SHP77 treated with DMSO at 0.1 percent for 48 hours (cell line): ENCODE results near the gene KCNIP2.
A peak's percentile ranks its signal among the peaks of the same experiment; 100 is the strongest.

ENCODE experiments used
- DNase-seq: peaks from one replicate; lab custom pipeline; 2025; lab: John Stamatoyannopoulos, UW

KCNIP2 gene

GRCh38 chr10:101851411-101852116 is 8.0 kb upstream of the KCNIP2 start:
- no peak for DNase-seq

DNA sequence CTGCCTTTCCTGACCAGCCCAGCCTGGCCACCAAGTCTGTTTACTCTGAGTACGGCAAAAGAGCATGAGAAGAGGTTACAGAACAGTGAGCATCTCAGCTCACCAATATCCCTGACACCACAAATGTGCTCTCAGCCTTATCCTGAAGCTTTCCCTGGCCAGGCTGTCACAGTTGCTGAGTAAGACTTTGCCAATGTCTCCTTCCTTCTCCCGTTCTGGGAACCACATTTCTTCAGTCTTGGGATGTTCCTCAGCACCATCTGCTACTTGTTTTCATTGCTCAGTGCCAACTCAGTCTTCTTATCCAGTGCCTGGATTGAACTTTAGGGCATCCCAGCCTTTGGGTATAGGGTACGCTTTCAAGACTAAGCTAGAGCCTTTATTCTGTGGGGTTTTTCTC is 7.1 kb upstream of the KCNIP2 start:
- no peak for DNase-seq

GRCh38 chr10:101848894-101849351 is 5.3 kb upstream of the KCNIP2 start:
- DNase-seq: no peak

- DNase-seq: no peak
Observed at GRCh38 chr10:101848408-101848807, 4.8 kb upstream of the KCNIP2 start.

DNA sequence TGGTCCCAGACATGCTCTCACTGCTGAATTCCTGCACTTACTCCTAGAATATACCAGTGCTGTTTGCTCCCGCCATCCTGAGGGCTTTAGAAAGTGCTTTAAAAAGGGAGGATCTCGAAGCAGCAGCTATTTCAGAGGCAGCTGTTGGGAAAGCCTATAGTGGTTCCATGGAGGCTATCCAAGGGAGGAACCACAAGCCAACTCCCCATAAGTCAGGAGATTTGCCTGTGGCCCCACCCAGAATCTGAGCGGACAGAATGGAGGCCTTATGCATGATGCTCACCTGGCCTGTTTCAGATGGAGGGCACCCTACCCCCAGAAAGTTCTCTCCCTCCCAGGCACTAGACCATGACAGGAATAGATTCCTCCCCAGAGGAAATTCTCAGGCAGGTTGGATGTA is 2.3 kb upstream of the KCNIP2 start:
- DNase-seq: no peak

DNA sequence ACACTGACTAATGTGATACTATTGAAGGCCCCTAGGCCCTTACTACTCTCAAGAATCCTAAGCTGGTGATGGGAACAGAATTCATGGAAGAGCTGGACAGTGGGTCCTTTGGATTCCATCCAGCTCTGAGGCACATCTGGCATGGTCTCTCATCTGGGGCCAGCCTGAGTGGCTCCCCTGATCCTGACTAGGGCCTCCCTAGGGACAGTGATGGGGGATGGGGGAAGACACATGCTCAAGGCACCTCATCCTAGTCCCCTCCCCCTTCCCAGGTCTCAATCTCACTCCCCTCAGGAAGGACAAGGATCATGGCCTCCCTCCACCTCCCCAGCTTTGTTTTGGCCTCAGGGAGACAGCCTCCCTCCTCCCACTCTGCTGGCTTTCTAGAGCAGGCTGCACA is 1.8 kb downstream of the KCNIP2 start:
- DNase-seq: no peak

DNA sequence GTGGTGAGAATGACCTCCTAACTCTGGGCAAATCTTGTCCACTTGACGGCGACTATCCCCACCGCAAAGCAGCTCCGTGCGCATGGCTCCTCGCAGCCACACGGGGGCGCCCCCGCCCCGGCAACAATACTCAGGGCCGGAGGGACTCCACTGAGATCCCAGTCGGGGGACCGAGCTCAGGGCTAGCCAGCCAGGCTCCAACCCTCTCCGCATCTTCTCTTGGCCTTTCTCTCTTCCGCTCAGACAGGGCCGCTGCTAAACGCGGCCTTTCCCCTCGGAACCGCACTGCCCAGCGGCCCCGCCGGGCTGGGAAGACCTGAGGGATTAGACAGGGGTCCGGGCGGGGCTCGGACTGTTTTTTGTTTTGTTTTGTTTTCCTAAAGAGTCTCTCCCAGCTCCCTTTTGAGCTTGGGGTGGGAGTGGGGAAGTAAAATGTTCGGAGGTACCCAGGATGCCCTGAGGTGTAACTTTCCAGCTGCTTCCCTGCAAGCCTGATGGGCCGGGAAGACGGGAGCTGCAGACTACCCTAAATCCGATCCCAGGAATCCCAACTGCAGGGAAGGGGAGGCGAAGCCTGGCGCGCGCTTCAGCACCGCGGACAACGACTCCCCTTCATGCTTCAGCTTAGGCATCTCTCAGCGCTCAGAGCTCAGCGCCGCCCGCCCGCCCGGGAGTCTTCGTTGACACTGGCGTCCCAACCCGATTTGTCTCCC is 2.7 kb downstream of the KCNIP2 start:
- peak; percentile 37 for DNase-seq

DNA sequence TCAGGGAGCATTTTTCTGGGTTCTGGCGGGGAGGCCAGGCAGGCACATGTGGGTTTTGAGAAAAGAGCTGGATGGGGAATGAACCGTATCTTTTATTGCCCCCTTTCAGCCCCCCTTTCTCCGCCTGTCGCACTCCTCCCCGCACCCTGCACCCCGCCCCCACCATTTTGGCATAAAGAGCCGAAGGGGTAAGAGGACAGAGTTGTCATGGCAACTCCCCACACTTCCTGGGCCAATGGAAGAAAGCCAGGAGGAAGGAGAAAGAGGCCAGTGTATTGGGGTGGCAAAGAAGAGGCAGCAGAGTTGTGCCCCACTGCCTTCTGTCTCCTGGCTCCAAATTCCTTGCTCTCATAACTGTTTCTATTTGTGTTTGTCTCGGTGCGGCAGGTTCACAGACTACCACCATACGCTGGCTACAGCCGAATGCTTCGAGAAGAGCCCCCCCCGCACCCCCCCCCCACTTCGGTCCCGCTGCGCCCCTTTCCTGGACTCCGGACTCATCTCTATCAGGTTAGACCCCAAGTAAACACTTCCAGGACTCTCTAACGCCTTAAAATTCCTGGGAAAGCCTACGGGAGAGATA is 3.4 kb downstream of the KCNIP2 start:
- DNase-seq: no peak

GRCh38 chr10:101839416-101840063 is 4.1 kb downstream of the KCNIP2 start:
- no peak for DNase-seq

DNA sequence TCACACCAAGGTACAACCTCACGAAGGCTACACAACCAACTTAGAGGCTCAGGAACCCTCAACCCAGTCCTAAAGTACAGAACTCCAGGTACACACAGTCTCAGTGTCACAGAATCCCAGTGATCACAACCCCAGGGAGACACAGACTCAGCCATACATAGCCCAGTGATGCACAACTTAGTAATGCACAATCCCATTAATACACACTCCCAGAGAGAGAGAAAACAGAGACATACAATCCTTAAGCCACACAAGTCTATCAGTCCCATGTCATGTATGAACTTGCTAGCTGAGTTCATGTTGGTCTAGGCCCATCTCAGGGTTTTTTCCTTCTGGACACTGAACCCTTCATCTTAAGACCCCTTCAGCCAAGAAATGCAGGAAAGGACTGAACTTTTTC is 4.6 kb downstream of the KCNIP2 start:
- DNase-seq: no peak

- no peak for DNase-seq
Observed at GRCh38 chr10:101838416-101838970, 5.1 kb downstream of the KCNIP2 start.

- DNase-seq: no peak
Observed at GRCh38 chr10:101837748-101838147, 5.9 kb downstream of the KCNIP2 start.

- DNase-seq: no peak
Observed at GRCh38 chr10:101835362-101835761, 8.2 kb downstream of the KCNIP2 start.

DNA sequence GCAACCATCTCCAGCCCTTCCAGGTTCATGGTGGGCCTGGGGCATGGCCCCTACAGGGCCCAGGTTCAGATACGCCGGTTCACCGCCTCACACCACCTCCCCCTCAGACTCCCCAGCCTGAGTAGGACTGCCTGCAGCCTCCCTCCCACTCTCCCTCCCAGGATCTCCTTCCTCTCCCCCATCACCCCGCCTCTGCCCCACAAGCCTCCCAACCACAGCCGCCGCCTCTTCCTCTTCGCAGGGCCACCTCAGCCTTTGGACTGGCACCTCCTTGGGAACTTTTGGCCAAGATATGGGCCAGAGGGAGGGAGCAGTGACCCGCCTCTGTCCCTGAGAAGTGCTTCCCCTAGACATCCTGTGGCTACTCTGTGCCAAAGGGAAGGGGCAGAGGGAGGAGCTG is 9.3 kb downstream of the KCNIP2 start:
- no peak for DNase-seq

- DNase-seq: no peak
Observed at GRCh38 chr10:101833466-101833865, 10.1 kb downstream of the KCNIP2 start.

- DNase-seq: no peak
Observed at GRCh38 chr10:101832325-101832771, 11.3 kb downstream of the KCNIP2 start.

DNA sequence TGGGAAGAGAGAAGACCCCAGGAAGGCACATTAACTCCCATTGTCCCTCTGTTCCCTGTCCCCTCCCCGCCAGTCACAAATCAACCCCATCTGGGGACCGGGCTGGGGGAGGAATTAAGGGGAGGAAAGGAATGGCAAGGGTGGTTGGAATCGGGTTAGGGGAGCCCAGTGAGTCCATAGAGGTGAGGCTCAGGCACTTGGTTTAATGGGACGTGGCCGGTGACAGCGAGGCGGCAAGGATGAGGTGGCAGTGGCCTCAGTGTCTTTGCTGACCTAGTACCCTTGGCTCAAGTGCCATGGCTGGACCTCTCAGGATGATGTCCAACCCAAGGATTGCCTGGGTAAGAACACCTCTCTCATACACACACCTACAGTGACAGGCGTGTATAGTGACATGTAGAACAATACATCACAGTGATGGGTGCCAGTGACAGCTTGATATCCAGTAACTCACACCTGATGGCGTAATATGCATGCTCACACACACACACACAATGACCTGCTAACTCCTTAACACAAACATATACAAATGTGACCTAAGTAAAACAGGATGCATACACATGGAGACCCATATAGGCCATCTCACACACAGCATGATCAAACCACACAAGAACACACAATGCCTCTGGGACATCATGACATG is 12.3 kb downstream of the KCNIP2 start:
- DNase-seq: no peak

DNA sequence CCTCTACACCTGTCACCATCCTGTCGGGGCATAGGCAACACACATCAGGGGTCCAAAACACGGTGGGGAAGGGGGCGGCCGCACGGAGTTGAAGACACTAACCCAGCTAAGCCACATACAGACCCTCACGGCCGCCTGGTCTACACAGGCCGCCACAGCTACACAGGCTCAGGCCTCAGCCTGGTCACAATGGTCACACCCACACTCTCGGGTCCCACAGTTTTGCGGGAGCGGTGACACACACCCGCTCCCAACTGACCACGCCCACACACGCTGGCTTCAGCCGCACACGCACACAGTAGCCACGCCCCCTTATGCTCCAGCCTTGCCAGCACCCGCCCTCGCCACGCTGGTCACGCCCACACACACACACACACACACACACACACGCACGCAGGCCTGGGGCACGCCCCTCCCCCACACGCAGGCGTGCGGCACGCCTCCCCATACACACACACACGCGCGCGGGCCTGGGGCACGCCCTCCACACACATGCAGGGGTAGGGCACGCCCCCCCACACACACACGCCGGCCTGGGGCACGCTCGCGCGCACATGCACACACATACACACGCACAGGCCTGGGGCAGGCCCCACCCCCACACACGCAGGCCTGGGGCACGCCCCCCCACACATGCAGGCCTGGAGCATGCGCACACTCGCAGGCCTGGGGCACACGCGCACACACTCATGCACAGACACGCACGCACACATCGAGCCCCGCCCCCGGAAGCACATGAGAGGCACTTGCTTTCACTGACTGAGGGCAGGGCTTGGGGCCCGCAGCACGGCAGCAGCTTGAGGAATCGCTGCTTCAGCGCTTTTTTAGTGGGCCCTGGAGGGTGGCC is 13.1 kb downstream of the KCNIP2 start:
- DNase-seq: peak; percentile 47

DNA sequence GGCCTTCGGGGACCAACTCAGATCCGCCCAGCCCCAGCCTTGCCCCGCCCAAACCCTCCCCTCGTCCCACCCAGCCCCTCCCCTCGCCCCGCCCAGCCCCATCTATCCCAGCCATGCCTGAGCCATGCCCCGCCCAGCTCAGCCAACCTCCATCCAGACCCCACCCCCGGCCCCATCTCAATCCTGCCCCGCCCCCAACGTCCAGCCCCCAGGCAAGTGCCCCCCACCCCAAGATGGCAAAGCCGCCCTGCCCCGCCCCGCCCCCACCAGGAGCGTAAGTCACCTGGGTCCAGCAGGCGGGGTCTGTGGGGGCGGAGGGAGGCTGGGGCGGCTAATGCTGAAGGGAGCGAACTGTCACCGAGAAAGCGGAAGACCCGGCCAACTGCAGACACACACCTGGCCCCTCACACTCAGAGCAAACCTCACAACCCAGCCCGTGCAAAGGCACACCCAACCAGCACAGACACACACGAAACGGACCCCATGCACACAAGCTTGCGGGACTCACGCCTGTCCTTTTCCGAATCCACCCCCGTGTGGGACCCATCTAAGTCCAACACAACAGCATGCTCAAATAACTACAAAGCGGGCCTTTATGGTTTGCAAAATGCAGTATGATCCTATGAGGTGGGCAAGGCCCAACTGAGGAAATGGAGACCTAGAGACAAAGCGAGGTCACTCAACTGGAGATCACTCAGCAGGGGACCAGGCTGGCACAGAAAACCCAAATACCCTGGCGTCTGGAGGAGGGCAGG is 13.9 kb downstream of the KCNIP2 start:
- no peak for DNase-seq
